Psoas muscle (tissue), 8 donors: ENCODE results near the gene FTO. TPM values are rescaled to one million over a fixed set of nuclear protein-coding genes. Genes with fewer than 3 reads are reported as not detected.

Experiments used
- ATAC-seq, 4 donors: fragments of 200-7000 bp; cut with Tn5 transposase; one replicate each; pipeline ENCODE4 v1.9.1; 2020; ENCODE audit warnings: moderate library complexity in 3 of 4, mild to moderate bottlenecking in 2 of 4
- DNase-seq, 2 donors: peaks; one replicate each; pipeline ENCODE4 v3.0.0-alpha.2; 2020
- H3K27ac ChIP-seq: fragments of 200-600 bp; one replicate; pipeline ENCODE4 v1.8.0; 2022
- H3K27me3 ChIP-seq, 3 donors: fragments of 200-600 bp in 1 of 3; one replicate each; pipeline versions ENCODE4 v1.6.1 to v1.8.0; 2013 to 2022; ENCODE audit warnings: low read length in 2 of 3, mild to moderate bottlenecking in 2 of 3, moderate library complexity in 1 of 3; ENCODE audit not compliant: insufficient read depth in 3 of 3
- H3K36me3 ChIP-seq, 2 donors: fragments of 200-600 bp in 1 of 2; one replicate each; pipeline versions ENCODE4 v1.6.1 to v1.8.0; 2013 to 2022; ENCODE audit warnings: low read depth in 1 of 2, mild to moderate bottlenecking in 1 of 2, moderate library complexity in 1 of 2; ENCODE audit not compliant: insufficient read depth in 1 of 2
- H3K4me1 ChIP-seq: fragments of 200-600 bp; one replicate; pipeline ENCODE4 v1.8.0; 2022
- H3K4me3 ChIP-seq: fragments of 200-600 bp; one replicate; pipeline ENCODE4 v1.8.0; 2022; ENCODE audit warnings: mild to moderate bottlenecking
- H3K9me3 ChIP-seq: fragments of 200-600 bp; one replicate; pipeline ENCODE4 v1.8.0; 2022
- CTCF ChIP-seq: fragments of 200-600 bp; IDR thresholded peaks from one replicate; pipeline ENCODE4 v1.8.0; 2022; ENCODE audit warnings: antibody characterized with exemption
- WGBS, 3 donors: extraction: QIAGEN DNeasy Blood & Tissue Kit; methylation state at CpG; one replicate each; pipeline versions ENCODE4 v1.1.6 to v1.1.7; 2013; 5-methylcytosine and 5-hydroxymethylcytosine counted together
- intact Hi-C, 2 donors: fragments of 100-400 bp; cut with DNase I; formaldehyde crosslinking; loops; one replicate each; pipeline versions ENCODE4 v1.11.0 to v1.14.2; 2022
- polyA plus RNA-seq, 3 donors: library from polyadenylated mRNA; stranded (reverse); fragments of 200-250 nt; gene quantifications; one replicate each; pipeline ENCODE4 v1.2.3, GENCODE V29; 2013
- total RNA-seq, 4 donors: library from RNA; stranded (reverse); fragmentation: NEBNext Ultra II Directional in 2 of 4; extraction: Animal tissue kit (Norgen Biotek cat#: 25700) in 2 of 4; gene quantifications; one replicate each; pipeline versions ENCODE4 v1.2.1 to v1.2.4, GENCODE V29; 2021 to 2023
- donor health status: healthy with polysubstance abuse.
- donor health status: DM: no; HTN: no; CAD: no; lungs with moderate emphysema.
- donor health status: Bipolar disorder and iron deficiency.
- donor health status: healthy.
- donor health status: DM: yes; HTN: yes; CAD: no.
- donor health status: DM: no; HTN: no; CAD: no.
- donor health status: DM: no; HTN: no; CAD: no.
- donor health status: DM: yes; HTN: yes; CAD: no.

FTO gene
- total and polyA plus RNA-seq, 7 donors: 14.2 to 67.6 (median 47.4) TPM

GRCh38 chr16:53996961-53997360 is 293.0 kb downstream of the FTO start:
- intact Hi-C loops: loop anchor here in 1 of 2 donors (5.0 kb wide), 1 partner anchor 65 kb away; no protein-coding TSS in a partner anchor
- no peak for TF ChIP-seq CTCF
- H3K36me3 ChIP-seq: no peaks in the 10 kb centered on the region
- H3K4me1 ChIP-seq: peaks cover 29% of the 10 kb centered on the region
- ATAC-seq (no peak), DNase-seq (no peak)
- no peak overlapping the region for H3K27ac ChIP-seq
- WGBS, 3 donors: 88 to 98% (median 94%) methylated on average over 5 of the region's 5 CpGs
- H3K27me3 ChIP-seq: no peaks in the 10 kb centered on the region
- no peak overlapping the region for H3K4me3 ChIP-seq
- H3K9me3 ChIP-seq: no peaks in the 10 kb centered on the region

- H3K36me3 ChIP-seq: no peaks in the 10 kb centered on the region
- no peaks in the 10 kb centered on the region for H3K27me3 ChIP-seq
- ATAC-seq: no peak
- H3K4me1 ChIP-seq: peaks cover 22% of the 10 kb centered on the region
- intact Hi-C loops: loop anchor here in 1 of 2 donors (5.0 kb wide), 1 partner anchor 64 kb away; no protein-coding TSS in a partner anchor
- WGBS, 3 donors: 97 to 98% (median 97%) methylated on average over 5 of the region's 5 CpGs
- no peak overlapping the region for H3K27ac ChIP-seq
- TF ChIP-seq CTCF: no peak
- no peak overlapping the region for H3K4me3 ChIP-seq
- DNase-seq: no peak
- no peaks in the 10 kb centered on the region for H3K9me3 ChIP-seq
Measured at GRCh38 chr16:53998024-53998810, 294.3 kb downstream of the FTO start.

- ATAC-seq (no peak), DNase-seq (no peak)
- Histone ChIP-seq H3K36me3 (no peaks in the 10 kb centered on the region), H3K9me3 (no peaks in the 10 kb centered on the region), H3K27ac (no peak overlapping the region), H3K4me3 (no peak overlapping the region), H3K27me3 (no peaks in the 10 kb centered on the region), H3K4me1 (peaks cover 22% of the 10 kb centered on the region)
- TF ChIP-seq CTCF: no peak
- intact Hi-C loops: loop anchor here in 1 of 2 donors (5.0 kb wide), 1 partner anchor 63 kb away; no protein-coding TSS in a partner anchor
- WGBS, 3 donors: 54 to 68% (median 62%) methylated on average over 5 of the region's 5 CpGs
Measured at GRCh38 chr16:53998966-53999522, 295.1 kb downstream of the FTO start.

GRCh38 chr16:53999841-54000240 is 295.9 kb downstream of the FTO start:
- H3K27me3 ChIP-seq: no peaks in the 10 kb centered on the region
- no peaks in the 10 kb centered on the region for H3K36me3 ChIP-seq
- intact Hi-C loops: loop anchor here in 1 of 2 donors (5.0 kb wide), 1 partner anchor 62 kb away; no protein-coding TSS in a partner anchor
- ATAC-seq: no peak
- H3K9me3 ChIP-seq: no peaks in the 10 kb centered on the region
- 67 to 84% (median 68%) methylated on average over 4 of the region's 4 CpGs for WGBS, 3 donors
- no peak for TF ChIP-seq CTCF
- DNase-seq: no peak
- no peak overlapping the region for H3K4me3 ChIP-seq
- H3K27ac ChIP-seq: no peak overlapping the region
- peaks cover 21% of the 10 kb centered on the region for H3K4me1 ChIP-seq
